MM.1S (cell line): ENCODE measurements around the gene EPPIN.

Experiments used
- DNase-seq: peaks from one replicate; pipeline ENCODE4 v3.0.0-alpha.2; 2015
- H2AFZ ChIP-seq: fragments of 300-600 bp; sonication (generic); 2 replicates; pipeline ENCODE4 v1.6.0; 2016; ENCODE audit warnings: antibody characterized with exemption, low read length
- H3F3A ChIP-seq: fragments of 300-600 bp; sonication (generic); 2 replicates; pipeline ENCODE4 v1.6.1; 2016; ENCODE audit warnings: mild to moderate bottlenecking, antibody characterized with exemption, low read length, moderate library complexity, mixed read lengths; ENCODE audit not compliant: insufficient read depth
- H3K27ac ChIP-seq: fragments of 300-600 bp; sonication (generic); 2 replicates; pipeline ENCODE4 v1.5.1; 2016; ENCODE audit warnings: mild to moderate bottlenecking, low read length
- H3K27me3 ChIP-seq: fragments of 300-600 bp; sonication (generic); replicated peaks from 2 replicates; pipeline ENCODE4 v1.6.0; 2016; ENCODE audit warnings: low read length; ENCODE audit not compliant: insufficient read depth
- H3K36me3 ChIP-seq: fragments of 300-600 bp; sonication (generic); replicated peaks from 2 replicates; pipeline ENCODE4 v1.6.1; 2016; ENCODE audit warnings: mild to moderate bottlenecking, low read length, mixed read lengths; ENCODE audit not compliant: insufficient read depth
- H3K4me1 ChIP-seq: fragments of 300-600 bp; sonication (generic); 2 replicates; pipeline ENCODE4 v1.6.1; 2016; ENCODE audit warnings: low read length, mixed read lengths
- H3K4me2 ChIP-seq: fragments of 300-600 bp; sonication (generic); 2 replicates; pipeline ENCODE4 v1.6.0; 2016; ENCODE audit warnings: low read depth, low read length
- H3K4me3 ChIP-seq: fragments of 300-600 bp; sonication (generic); 2 replicates; pipeline ENCODE4 v1.5.1; 2016; ENCODE audit warnings: low read length, mixed read lengths
- H3K79me2 ChIP-seq: fragments of 300-600 bp; sonication (generic); 2 replicates; pipeline ENCODE4 v1.6.1; 2016; ENCODE audit warnings: mixed run types, low read length, mixed read lengths
- H3K9ac ChIP-seq: fragments of 300-600 bp; sonication (generic); 2 replicates; pipeline ENCODE4 v1.6.1; 2016; ENCODE audit warnings: low read length, mixed read lengths
- H3K9me2 ChIP-seq: fragments of 300-600 bp; sonication (generic); replicated peaks from 2 replicates; pipeline ENCODE4 v1.6.1; 2016; ENCODE audit warnings: mild to moderate bottlenecking, low read length, mixed read lengths; ENCODE audit not compliant: insufficient read depth
- H3K9me3 ChIP-seq: fragments of 300-600 bp; sonication (generic); replicated peaks from 2 replicates; pipeline ENCODE4 v1.6.1; 2016; ENCODE audit warnings: mild to moderate bottlenecking, low read length, mixed read lengths; ENCODE audit not compliant: insufficient read depth
- H4K20me1 ChIP-seq: fragments of 300-600 bp; sonication (generic); 2 replicates; pipeline ENCODE4 v1.6.1; 2016; ENCODE audit warnings: mild to moderate bottlenecking, low read length, moderate library complexity, mixed read lengths; ENCODE audit not compliant: insufficient read depth
- CTCF ChIP-seq: fragments of 300-600 bp; sonication (generic); IDR thresholded peaks from 2 replicates; pipeline ENCODE4 v1.5.1; 2016; ENCODE audit warnings: antibody characterized with exemption, low read length, mixed read lengths
- EZH2 ChIP-seq: fragments of 300-600 bp; sonication (generic); optimal IDR thresholded peaks from 2 replicates; pipeline ENCODE3; 2017; ENCODE audit warnings: low read depth, mild to moderate bottlenecking, antibody characterized with exemption, low read length, mixed read lengths
- EZH2phosphoT487 ChIP-seq: fragments of 300-600 bp; sonication (generic); IDR thresholded peaks from 2 replicates; pipeline ENCODE4 v1.6.1; 2018; ENCODE audit warnings: antibody characterized with exemption, low read length

EPPIN gene

GRCh38 chr20:45518282-45518681 is 28.9 kb downstream of the EPPIN start:
- H3K9ac ChIP-seq: no peak overlapping the region
- H3K4me1 ChIP-seq: no peaks in the 10 kb centered on the region

GRCh38 chr20:45515147-45515913 is 31.9 kb downstream of the EPPIN start, which contains the start of gene SPINT3:
Gene SPINT3, minus strand, starts transcription at chr20:45515622. Its CDS starts 14 bp downstream, at chr20:45515608.
- no peak within 1 kb of the TSS for H2AFZ ChIP-seq
- no peaks in the 10 kb centered on the region for H3K27me3 ChIP-seq
- no peaks in the 10 kb centered on the region for H3K36me3 ChIP-seq
- H3K4me2 ChIP-seq: no peak within 1 kb of the TSS
- H3K79me2 ChIP-seq: no peaks in the 10 kb centered on the region
- no peak within 1 kb of the TSS for H3K27ac ChIP-seq
- H4K20me1 ChIP-seq: no peaks in the 10 kb centered on the region
- no peaks in the 10 kb centered on the region for H3F3A ChIP-seq
- no peaks in the 10 kb centered on the region for H3K9me3 ChIP-seq
- no peaks in the 10 kb centered on the region for H3K9me2 ChIP-seq
- no peak within 1 kb of the TSS for H3K9ac ChIP-seq
- TF ChIP-seq CTCF: no peak
- no peaks in the 10 kb centered on the region for H3K4me1 ChIP-seq
- H3K4me3 ChIP-seq: no peak within 1 kb of the TSS
- no peak for DNase-seq

More at GRCh38 chr20:45518282-45518681, 28.9 kb downstream of the EPPIN start:
- Histone ChIP-seq H3K27ac (no peak overlapping the region), H3K4me2 (no peak overlapping the region), H3K36me3 (no peaks in the 10 kb centered on the region), H3K4me3 (no peak overlapping the region), H2AFZ (no peak overlapping the region), H4K20me1 (no peaks in the 10 kb centered on the region), H3K79me2 (no peaks in the 10 kb centered on the region), H3K27me3 (no peaks in the 10 kb centered on the region), H3F3A (no peaks in the 10 kb centered on the region), H3K9me2 (no peaks in the 10 kb centered on the region), H3K9me3 (no peaks in the 10 kb centered on the region)
- no peak for DNase-seq
- TF ChIP-seq EZH2 (no peak), EZH2phosphoT487 (no peak), CTCF (no peak)

GRCh38 chr20:45510242-45510862 is 36.8 kb downstream of the EPPIN start:
- Histone ChIP-seq H3K4me3 (no peak overlapping the region), H3K36me3 (no peaks in the 10 kb centered on the region), H2AFZ (no peak overlapping the region), H3F3A (peaks cover 9% of the 10 kb centered on the region; the same call in 1 of the 2 replicates), H3K27ac (no peak overlapping the region), H3K4me2 (no peak overlapping the region), H3K79me2 (no peaks in the 10 kb centered on the region), H4K20me1 (no peaks in the 10 kb centered on the region), H3K27me3 (no peaks in the 10 kb centered on the region), H3K4me1 (peaks cover 20% of the 10 kb centered on the region), H3K9me3 (no peaks in the 10 kb centered on the region), H3K9ac (no peak overlapping the region), H3K9me2 (no peaks in the 10 kb centered on the region)
- DNase-seq: no peak
- no peak for TF ChIP-seq CTCF
- TF ChIP-seq EZH2: no peak
- TF ChIP-seq EZH2phosphoT487: no peak
